C4-2B (cell line): ENCODE data around the gene PDE6G.

Experiments used
- H3K27ac ChIP-seq: fragments of 450-650 bp; 2 replicates; pipeline ENCODE4 v1.5.1; 2017
- ZFX ChIP-seq: fragments of 450-650 bp; IDR thresholded peaks from 2 replicates; pipeline ENCODE4 v1.6.1; 2017
- TF ChIP-seq, protein P1 (sequence below): fragments of 450-650 bp; conservative IDR thresholded peaks from 2 replicates; pipeline ENCODE4 v1.5.1; 2017; ENCODE audit warnings: mild to moderate bottlenecking

Gene PDE6G

DNA sequence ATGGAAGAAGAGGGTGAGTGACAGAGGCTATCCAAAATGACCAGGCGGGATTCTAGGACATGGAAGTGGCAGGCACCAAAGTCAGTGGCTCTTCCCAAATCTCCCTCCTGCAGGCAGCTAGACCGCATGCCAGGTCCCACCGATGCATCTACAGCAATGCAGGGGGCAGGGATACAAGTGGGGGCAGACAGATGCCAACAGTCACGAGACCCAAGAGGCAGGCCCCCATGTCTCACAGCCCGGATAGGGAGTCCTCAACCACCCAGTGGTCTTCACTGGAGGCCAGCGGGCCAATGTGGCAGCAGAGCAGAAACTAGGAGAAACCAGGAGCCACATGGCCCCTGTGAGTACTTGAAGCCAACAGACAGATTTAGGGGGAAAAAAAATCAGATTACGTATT, 39.5 kb downstream of the PDE6G start:
- TF ChIP-seq, protein P1, sequence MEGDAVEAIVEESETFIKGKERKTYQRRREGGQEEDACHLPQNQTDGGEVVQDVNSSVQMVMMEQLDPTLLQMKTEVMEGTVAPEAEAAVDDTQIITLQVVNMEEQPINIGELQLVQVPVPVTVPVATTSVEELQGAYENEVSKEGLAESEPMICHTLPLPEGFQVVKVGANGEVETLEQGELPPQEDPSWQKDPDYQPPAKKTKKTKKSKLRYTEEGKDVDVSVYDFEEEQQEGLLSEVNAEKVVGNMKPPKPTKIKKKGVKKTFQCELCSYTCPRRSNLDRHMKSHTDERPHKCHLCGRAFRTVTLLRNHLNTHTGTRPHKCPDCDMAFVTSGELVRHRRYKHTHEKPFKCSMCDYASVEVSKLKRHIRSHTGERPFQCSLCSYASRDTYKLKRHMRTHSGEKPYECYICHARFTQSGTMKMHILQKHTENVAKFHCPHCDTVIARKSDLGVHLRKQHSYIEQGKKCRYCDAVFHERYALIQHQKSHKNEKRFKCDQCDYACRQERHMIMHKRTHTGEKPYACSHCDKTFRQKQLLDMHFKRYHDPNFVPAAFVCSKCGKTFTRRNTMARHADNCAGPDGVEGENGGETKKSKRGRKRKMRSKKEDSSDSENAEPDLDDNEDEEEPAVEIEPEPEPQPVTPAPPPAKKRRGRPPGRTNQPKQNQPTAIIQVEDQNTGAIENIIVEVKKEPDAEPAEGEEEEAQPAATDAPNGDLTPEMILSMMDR, result no peak
- no peak for TF ChIP-seq ZFX
- no peak overlapping the region for H3K27ac ChIP-seq

DNA sequence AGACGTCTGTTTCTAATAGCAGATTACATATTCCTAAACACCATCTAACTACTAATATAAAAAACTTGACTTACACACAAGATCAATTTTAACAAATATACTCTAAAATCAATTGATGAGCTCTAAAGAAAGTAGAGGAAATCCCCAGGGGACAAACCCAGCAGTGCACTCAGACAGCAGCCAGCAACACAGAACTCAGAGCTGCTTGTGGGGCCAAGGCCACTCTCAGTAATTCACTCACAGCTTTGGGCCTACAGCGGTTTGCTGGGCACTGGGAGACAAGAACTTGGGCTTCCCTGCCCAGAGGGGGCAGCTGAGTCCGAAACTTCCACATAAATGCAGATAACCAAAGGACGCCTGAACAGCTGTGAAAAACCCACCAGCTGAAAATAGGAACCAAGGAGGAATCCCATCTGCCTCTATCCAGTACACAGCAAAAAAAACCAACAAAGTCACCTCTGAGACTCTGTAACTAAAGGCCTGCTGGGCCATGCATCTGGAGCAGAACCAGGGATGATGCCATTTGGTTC, 40.9 kb downstream of the PDE6G start:
- TF ChIP-seq ZFX, result no peak
- TF ChIP-seq, protein P1, result no peak
- H3K27ac ChIP-seq, result no peak overlapping the region

DNA sequence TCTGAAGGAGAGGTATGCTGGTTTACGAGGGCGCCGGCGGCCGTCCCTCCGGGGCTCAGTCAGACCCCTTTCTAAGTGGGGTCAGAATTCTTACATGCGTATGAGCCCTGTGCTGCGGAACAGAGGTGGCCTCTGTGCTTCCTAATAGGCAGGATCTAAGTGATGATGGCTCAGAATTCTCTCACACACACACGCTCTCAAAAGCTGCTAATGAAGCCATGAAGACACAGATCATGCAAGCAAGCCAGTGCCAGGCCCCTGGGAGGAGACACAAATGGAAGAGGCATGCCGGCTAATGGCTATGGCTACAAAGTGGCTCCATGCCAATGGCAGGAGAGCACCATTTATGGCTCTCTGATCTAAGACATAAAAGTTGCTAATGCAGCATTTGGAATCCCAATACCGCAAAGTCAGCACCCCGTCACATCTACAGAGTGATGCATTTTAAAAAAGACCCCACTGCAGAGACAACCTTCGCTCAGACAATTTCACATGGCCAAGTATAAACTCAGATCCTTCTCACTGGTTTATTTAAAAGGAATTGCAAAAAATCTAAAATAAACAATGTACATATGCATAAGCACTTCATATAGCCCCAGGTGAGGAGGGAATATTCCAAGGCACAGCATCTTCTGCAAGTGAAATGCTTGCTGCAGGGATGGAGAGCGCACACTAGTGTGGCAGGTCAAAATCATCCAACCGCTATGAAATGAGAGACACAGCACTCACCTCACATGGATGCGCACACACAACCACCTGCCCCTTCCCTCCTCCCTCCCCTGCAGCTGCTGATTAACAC, 44.0 kb downstream of the PDE6G start:
- no peak overlapping the region for H3K27ac ChIP-seq
- no peak for TF ChIP-seq ZFX
- TF ChIP-seq, protein P1, result no peak

DNA sequence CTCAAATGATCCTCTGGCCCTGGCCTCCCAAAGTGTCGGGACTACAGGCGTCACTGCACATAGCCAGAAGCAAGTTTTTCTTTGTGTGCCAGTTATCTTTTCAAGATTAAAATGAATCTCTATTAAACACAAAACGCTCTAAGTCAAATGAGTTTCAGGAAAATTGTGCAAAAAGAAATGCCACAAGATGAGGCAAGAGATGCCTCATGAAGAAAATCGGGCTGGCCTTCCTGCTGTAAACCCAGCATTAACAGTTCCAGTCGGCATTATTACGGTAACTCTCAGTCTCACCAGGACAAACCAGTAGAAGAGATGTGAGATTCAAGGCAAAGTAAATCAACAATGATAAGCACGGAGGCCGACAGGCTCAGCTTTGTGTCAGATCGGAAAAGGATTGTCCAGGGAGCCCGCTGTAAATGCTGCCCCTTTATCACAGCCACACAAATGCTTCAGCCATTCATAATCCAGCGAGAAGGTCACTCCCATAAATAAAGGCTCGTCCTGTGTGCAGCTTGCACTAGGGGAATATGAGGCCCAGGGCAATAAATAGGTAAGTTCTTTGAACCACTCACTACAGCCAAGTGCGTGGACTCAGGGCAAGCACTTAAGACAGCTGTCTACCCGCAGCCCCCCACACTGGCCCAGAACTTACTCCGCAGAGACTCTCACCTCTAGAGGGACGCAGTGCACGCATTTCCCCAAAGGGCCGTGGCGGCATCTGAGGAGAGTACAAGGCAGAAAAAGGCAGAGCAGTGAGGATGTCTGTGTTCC, 46.6 kb downstream of the PDE6G start:
- TF ChIP-seq, protein P1, result no peak
- no peak for TF ChIP-seq ZFX
- H3K27ac ChIP-seq, result no peak overlapping the region

DNA sequence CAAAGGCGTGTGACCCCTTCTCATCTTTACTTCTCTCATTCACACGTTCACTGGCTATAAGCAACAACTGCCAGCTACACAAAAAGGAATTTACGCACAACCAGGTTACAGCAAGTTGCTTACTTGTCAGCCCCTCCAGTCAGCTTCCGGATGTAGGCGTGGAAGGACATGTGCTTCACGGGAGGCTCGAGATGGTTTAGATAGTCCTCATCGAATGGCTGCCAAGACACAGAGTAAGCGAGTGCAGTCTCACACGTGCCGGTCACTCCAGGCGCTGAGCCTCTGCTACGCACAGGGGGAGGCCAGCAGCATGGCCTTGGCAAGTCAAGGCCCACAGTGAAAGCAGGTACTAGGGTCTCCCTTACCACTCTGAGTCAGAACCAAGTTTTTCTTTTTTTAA, 47.7 kb downstream of the PDE6G start:
- TF ChIP-seq, protein P1, result no peak
- no peak for TF ChIP-seq ZFX
- H3K27ac ChIP-seq, result no peak overlapping the region

DNA sequence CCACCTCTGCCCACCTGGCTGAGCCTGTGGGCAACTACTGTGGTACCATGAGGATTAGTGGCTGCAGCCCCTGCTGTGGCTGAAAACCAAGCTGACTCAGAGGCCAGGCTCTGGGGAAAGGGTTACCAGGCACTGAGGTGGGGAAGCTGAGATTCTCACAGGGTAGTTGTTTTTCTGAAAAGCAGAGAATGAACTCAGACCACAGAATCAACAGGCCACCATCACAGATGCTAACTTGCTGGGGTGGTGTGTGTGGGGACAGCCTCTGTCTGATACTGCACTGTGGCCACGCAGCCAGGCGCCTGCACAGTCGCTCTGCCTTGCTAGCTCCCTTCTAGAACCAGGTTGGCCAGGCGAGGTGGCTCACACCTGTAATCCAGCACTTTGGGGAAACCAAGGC, 48.3 kb downstream of the PDE6G start:
- TF ChIP-seq, protein P1, result no peak
- TF ChIP-seq ZFX, result no peak
- no peak overlapping the region for H3K27ac ChIP-seq

DNA sequence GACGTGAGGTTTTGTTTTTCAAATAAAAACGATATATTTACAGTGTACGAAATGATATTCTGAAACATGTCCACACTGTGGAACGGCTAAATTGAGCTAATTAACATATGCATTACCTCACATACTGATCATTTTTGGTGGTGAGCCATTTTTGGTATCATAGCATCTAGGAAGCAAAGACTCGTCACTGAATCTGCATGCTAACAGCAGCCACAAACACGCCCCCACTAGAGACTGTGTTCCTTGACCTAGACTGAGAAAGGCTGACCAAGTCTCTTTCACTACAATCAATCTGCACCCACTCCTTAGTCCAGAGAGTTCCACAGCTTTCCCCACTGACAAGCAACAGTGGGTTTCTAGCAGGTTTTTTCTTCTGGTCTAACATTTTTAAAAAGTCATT, 48.9 kb downstream of the PDE6G start:
- no peak overlapping the region for H3K27ac ChIP-seq
- TF ChIP-seq ZFX, result no peak
- TF ChIP-seq, protein P1, result no peak
